Activated CD8-positive, alpha-beta memory T cell treated with anti-CD3 and anti-CD28 coated beads, Interleukin-2, amount 10 ng/mL, durations not matched to agents 7 days and 5 days (primary cell): ENCODE measurements around the gene MALAT1. TPM values are rescaled to one million over a fixed set of nuclear protein-coding genes. Genes with fewer than 3 reads are reported as not detected.

Experiments
- ATAC-seq: fragments of 150-1000 bp; cut with Tn5 transposase; one replicate; pipeline ENCODE4 v1.10.0; 2021; ENCODE audit warnings: moderate library complexity
- CTCF ChIA-PET: fragments of 350-600 bp; sonication (Branson Sonifier 250); formaldehyde crosslinking; loops from one replicate; lab custom pipeline; 2021; ENCODE audit warnings: antibody characterized with exemption; lab: Charles Lee
- DNase-seq: peaks from one replicate; pipeline ENCODE4 v3.0.0-alpha.2; 2020
- H3K27ac Mint-ChIP-seq: one replicate; pipeline ENCODE4 v1.8.0; 2021; ENCODE audit warnings: mild to moderate bottlenecking, mixed read lengths
- H3K27me3 Mint-ChIP-seq: one replicate; pipeline ENCODE4 v1.8.0; 2021; ENCODE audit warnings: mixed read lengths
- H3K36me3 Mint-ChIP-seq: one replicate; pipeline ENCODE4 v1.8.0; 2021; ENCODE audit warnings: mild to moderate bottlenecking, mixed read lengths
- H3K4me1 Mint-ChIP-seq: one replicate; pipeline ENCODE4 v1.8.0; 2021; ENCODE audit warnings: mixed read lengths
- H3K4me3 Mint-ChIP-seq: one replicate; pipeline ENCODE4 v1.8.0; 2021; ENCODE audit warnings: mild to moderate bottlenecking, moderate library complexity, mixed read lengths
- H3K9me3 Mint-ChIP-seq: one replicate; pipeline ENCODE4 v1.8.0; 2022; ENCODE audit warnings: low read depth, mixed read lengths
- total RNA-seq, 2 experiments: library from RNA; stranded (reverse); gene quantifications; one replicate each; pipeline ENCODE4 v1.2.3, GENCODE V29; 2021

Gene MALAT1
- total RNA-seq, 2 experiments from 2014 or later, result 4,026 to 5,234 TPM

DNA sequence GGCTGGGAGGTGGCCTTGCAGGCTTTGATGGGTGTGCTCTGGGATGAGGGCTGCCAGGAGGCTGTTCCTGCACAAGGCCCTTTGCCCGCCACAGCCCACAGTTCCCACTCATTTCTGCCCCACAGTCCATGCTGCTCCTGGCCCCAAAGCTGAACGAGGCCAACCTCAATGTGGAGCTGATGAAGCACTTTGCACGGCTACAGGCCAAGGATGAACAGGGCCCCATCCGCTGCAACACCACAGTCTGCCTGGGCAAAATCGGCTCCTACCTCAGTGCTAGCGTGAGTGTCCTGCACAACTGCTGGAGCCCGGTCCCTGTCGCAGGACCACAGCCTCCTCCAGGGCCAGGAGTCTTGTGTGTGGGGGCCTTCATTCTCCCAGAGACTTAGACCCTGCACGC is 36.3 kb downstream of the MALAT1 start:
- Mint-ChIP-seq H3K36me3 (peaks cover 3% of the 10 kb centered on the region), H3K4me3 (no peak overlapping the region), H3K27me3 (no peaks in the 10 kb centered on the region), H3K4me1 (peaks cover 1% of the 10 kb centered on the region), H3K9me3 (no peaks in the 10 kb centered on the region), H3K27ac (no peak overlapping the region)
- ATAC-seq (no peak), DNase-seq (peak; percentile 41)
- CTCF ChIA-PET, result interaction anchor here (12.7 kb wide), 1 partner anchor 55 kb away, joined by 209 read pairs; the partner anchor contains the start of gene KCNK7

DNA sequence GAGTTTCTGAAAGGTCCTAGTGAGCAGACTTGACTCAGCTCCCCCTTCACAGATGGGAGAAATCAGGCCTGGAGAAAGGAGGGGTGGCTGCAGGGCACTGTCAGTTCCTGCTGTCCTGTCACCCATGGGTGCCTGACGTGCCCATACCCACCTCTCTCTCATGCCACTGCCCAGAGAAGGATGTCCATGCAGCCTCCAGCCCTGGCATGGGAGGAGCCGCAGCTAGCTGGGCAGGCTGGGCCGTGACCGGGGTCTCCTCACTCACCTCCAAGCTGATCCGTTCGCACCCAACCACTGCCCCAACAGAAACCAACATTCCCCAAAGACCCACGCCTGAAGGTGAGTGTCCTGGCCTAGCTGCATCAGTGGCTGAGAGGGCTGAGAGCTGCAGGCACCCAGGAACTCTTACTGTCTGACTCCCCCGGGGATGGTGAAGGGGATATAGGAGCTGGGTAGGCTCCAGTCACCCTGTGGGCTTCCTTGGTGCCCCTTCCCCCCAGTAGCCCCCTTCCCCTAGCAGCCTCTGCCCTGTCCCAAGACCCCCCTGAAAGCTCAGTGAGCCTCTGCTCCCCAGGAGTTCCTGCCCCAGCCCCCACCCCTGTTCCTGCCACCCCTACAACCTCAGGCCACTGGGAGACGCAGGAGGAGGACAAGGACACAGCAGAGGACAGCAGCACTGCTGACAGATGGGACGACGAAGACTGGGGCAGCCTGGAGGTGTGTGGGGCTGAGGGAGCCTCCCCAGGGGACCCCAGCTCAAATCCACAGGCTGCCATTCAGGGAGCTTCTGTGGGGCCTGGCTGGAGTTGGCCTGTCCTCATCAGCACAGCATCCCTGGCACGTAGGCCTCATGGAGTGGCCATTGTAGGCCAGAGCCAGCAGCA is 37.8 kb downstream of the MALAT1 start:
- ATAC-seq (no peak), DNase-seq (no peak)
- H3K4me1 Mint-ChIP-seq, result peaks cover 5% of the 10 kb centered on the region
- H3K9me3 Mint-ChIP-seq, result no peaks in the 10 kb centered on the region
- CTCF ChIA-PET, result interaction anchor here (1.2 to 12.7 kb wide), 4 partner anchors 23 to 54 kb away, joined by 3 to 209 read pairs (median 6); partner anchors contain the start of genes FAM89B, KCNK7 and ZNRD2
- H3K27ac Mint-ChIP-seq, result no peak overlapping the region
- H3K36me3 Mint-ChIP-seq, result peaks cover 3% of the 10 kb centered on the region
- no peak overlapping the region for H3K4me3 Mint-ChIP-seq
- H3K27me3 Mint-ChIP-seq, result no peaks in the 10 kb centered on the region

DNA sequence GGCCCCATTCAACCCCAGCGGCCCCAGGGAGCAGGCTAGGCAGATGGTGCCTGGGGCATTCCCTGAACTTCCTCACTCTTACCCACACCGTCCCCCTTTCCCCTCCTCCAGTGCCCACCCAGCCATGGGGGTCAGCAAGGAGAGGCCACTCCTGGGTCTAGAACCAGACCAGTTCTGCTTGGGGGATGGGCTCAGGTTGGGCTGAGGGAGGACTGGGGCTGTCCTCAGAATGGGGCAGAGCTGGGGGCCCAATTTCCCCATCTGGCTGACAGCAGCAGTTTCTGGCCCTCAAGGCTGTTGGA is 38.4 kb downstream of the MALAT1 start:
- no peak for ATAC-seq

DNA sequence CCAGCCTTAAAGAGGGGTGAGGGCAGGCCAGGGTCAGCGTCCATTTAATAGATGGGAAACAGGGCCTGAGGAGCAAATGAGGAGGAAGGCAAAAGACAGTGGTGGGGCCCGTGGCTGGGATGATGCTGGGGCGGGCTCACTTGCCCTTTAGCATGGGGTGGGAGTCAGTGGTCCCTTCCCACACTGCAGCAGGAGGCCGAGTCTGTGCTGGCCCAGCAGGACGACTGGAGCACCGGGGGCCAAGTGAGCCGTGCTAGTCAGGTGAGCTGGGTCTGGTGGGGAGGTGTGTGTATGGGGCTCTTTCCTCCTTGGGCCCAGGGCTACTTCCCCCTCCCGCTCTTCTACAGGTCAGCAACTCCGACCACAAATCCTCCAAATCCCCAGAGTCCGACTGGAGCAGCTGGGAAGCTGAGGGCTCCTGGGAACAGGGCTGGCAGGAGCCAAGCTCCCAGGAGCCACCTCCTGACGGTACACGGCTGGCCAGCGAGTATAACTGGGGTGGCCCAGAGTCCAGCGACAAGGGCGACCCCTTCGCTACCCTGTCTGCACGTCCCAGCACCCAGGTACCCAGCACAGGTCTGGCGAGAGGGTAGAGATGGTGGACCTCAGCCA is 38.9 kb downstream of the MALAT1 start:
- H3K4me1 Mint-ChIP-seq, result peaks cover 8% of the 10 kb centered on the region
- H3K27me3 Mint-ChIP-seq, result no peaks in the 10 kb centered on the region
- H3K4me3 Mint-ChIP-seq, result no peak overlapping the region
- peaks cover 4% of the 10 kb centered on the region for H3K36me3 Mint-ChIP-seq
- no peaks in the 10 kb centered on the region for H3K9me3 Mint-ChIP-seq
- H3K27ac Mint-ChIP-seq, result no peak overlapping the region
- ATAC-seq, result no peak
- no peak for DNase-seq
- CTCF ChIA-PET, result interaction anchor here (1.6 to 19.4 kb wide), 4 partner anchors 8 to 53 kb away, joined by 3 to 388 read pairs (median 107); partner anchors contain the start of genes FAM89B, KCNK7, LTBP3 and ZNRD2

More for the DNA sequence above, 38.4 kb downstream of the MALAT1 start:
- Mint-ChIP-seq H3K27ac (no peak overlapping the region), H3K27me3 (no peaks in the 10 kb centered on the region), H3K36me3 (peaks cover 3% of the 10 kb centered on the region), H3K9me3 (no peaks in the 10 kb centered on the region), H3K4me3 (no peak overlapping the region), H3K4me1 (peaks cover 8% of the 10 kb centered on the region)
- no peak for DNase-seq
- CTCF ChIA-PET, result interaction anchor here (1.2 to 12.7 kb wide), 4 partner anchors 22 to 53 kb away, joined by 3 to 209 read pairs (median 6); partner anchors contain the start of genes FAM89B, KCNK7 and ZNRD2

DNA sequence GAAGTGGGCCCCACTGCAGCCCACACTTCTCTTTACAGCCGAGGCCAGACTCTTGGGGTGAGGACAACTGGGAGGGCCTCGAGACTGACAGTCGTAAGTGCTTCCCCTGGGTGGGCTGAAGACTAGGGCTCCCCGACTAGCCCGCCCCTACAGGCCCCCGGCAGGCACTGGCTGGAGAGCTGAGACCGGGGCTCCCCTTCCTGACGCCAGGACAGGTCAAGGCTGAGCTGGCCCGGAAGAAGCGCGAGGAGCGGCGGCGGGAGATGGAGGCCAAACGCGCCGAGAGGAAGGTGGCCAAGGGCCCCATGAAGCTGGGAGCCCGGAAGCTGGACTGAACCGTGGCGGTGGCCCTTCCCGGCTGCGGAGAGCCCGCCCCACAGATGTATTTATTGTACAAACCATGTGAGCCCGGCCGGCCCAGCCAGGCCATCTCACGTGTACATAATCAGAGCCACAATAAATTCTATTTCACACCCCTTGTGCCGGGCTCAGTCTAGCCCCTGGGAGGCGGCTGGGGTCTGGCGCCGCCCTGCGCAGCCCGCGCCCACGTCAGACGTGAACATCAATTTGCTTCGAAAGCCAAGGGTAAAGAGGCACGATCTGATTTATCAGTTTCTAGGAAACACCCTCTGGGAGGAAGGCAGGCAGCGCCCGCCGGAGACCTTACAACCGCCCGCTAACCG is 39.5 kb downstream of the MALAT1 start:
- no peak overlapping the region for H3K4me3 Mint-ChIP-seq
- H3K4me1 Mint-ChIP-seq, result peaks cover 8% of the 10 kb centered on the region
- ATAC-seq (no peak), DNase-seq (peak; percentile 40)
- H3K27me3 Mint-ChIP-seq, result no peaks in the 10 kb centered on the region
- no peak overlapping the region for H3K27ac Mint-ChIP-seq
- H3K36me3 Mint-ChIP-seq, result peaks cover 2% of the 10 kb centered on the region
- CTCF ChIA-PET, result interaction anchor here (0.6 to 19.4 kb wide), 4 partner anchors 9 to 85 kb away, joined by 3 to 388 read pairs (median 106); partner anchors contain the start of genes FAM89B, KCNK7, LTBP3 and ZNRD2
- no peaks in the 10 kb centered on the region for H3K9me3 Mint-ChIP-seq

DNA sequence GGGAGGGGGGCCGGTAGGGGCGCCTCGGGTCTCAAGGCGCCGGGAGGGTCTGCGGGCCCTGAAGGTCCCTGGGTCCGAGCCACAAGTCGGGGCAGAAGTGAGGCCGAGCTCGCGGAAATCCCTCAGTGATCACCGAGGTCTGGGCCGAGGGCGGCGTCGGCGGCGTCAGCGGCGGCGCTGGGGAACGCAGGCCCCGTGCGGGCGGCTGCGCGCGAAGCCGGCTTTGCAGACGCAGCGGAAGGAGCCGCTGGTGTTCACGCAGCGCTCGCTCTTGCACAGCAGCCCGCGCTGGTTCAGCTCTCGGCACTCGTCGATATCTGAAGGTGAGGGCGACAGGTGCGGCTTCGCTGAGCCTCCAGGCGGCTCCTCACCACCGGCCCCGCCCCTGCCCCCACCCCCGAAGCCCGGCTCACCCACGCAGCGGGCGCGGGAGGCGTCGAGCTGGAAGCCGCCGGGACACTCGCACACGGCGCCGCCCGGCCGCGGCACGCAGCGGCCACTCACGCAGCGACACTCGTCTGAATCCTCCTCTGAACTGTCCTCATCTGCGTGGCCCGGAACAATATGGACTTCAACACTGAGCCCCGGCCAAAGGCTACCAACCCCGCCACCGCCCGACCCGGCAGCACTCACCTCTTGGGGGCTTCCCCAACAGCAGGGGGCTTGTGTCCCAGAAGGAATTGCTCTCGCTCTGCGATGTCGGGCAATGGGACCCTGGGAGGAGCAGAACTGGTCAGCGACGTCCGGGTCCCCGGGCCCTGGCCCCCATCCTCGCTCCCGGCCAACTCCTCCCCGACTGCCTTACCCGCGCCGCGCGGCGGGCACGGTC is 40.3 kb downstream of the MALAT1 start:
- no peak overlapping the region for H3K4me3 Mint-ChIP-seq
- peaks cover 8% of the 10 kb centered on the region for H3K4me1 Mint-ChIP-seq
- CTCF ChIA-PET, result interaction anchor here (0.6 to 19.4 kb wide), 22 partner anchors 8 to 506 kb away, joined by 3 to 388 read pairs (median 7); partner anchors contain the start of genes EHBP1L1, FAM89B, KCNK7 and LTBP3

DNA sequence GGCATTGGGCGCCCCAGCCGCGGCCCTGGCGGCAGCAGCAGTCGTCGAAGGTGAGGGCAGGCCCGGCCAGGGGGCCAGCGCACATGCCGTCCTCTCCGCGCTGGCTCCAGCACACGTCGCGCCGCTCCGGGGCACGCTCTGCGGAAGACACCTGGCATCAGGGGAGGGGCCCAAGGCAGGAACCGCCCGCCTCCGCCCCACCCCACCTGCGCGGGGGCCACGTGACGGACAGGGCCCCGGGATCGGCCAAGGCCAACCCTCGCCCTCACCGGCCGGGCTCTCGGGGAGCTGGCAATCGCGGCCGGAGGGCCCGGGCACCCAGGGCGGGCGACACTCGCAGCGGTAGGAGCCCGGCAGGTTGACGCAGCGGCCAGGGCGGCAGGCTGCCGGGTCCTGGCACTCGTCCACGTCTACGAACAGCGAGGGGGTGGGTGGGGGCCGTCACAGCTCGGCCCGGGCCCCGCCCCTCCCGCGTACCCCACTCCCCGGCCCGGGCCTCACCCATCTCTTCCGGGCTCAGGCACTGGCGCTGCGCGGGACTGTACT is 41.0 kb downstream of the MALAT1 start:
- H3K9me3 Mint-ChIP-seq, result no peaks in the 10 kb centered on the region
- DNase-seq (peak; percentile 50), ATAC-seq (peak; percentile 77)
- peak overlapping the region; percentile 81 for H3K4me3 Mint-ChIP-seq
- no peak overlapping the region for H3K27ac Mint-ChIP-seq
- CTCF ChIA-PET, result interaction anchor here (0.6 to 19.4 kb wide), 33 partner anchors 9 to 761 kb away, joined by 3 to 388 read pairs (median 6); partner anchors contain the start of genes EHBP1L1, FAM89B, KCNK7 and LTBP3
- peaks cover 1% of the 10 kb centered on the region for H3K36me3 Mint-ChIP-seq
- no peaks in the 10 kb centered on the region for H3K27me3 Mint-ChIP-seq
- H3K4me1 Mint-ChIP-seq, result peaks cover 8% of the 10 kb centered on the region

More for the DNA sequence above, 40.3 kb downstream of the MALAT1 start:
- no peaks in the 10 kb centered on the region for H3K27me3 Mint-ChIP-seq
- peaks cover 1% of the 10 kb centered on the region for H3K36me3 Mint-ChIP-seq
- H3K9me3 Mint-ChIP-seq, result no peaks in the 10 kb centered on the region
- no peak overlapping the region for H3K27ac Mint-ChIP-seq
- ATAC-seq (no peak), DNase-seq (no peak)

DNA sequence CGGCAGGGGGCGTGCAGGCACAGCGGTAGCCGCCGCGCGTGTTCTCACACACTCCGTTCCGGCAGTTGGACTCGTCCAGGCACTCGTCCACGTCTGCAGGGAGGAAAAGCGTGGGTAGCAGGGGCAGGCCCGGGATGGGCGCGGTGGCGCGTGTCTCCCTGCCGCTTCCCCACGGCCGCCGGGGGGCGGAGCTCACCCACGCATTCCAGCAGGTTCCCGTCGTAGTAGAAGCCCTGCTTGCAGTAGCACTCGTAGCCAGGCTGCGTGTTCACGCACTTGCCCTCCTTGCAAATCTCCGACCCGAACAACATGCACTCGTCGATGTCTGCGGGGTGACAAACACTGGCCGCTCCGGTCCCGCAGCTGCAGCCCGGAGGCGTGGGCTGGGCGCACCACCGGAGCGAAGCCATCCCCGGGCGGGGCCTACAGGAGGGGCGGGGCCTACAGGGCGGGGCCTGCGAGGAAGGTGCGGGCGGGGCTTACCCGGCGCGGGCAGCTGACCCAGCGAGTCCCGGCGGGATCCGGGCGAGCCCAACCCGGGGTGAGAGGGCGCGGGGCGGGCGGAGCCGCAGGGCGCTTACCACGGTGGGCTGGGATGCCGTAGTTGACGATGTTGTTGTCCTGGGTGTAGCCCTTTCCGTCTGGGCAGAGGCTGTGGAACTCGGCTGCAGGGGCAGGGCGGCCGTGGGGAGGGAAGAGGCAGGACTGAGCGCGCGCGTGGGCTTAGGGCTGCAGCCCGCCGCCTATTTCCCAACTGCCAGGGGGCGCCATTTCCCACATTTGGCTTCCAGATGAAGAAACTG is 41.6 kb downstream of the MALAT1 start:
- DNase-seq (peak; percentile 96), ATAC-seq (peak; percentile 94)
- CTCF ChIA-PET, result interaction anchor here (0.6 to 19.4 kb wide), 36 partner anchors 8 to 761 kb away, joined by 3 to 388 read pairs (median 5); partner anchors contain the start of genes EHBP1L1, FAM89B, KCNK7 and LTBP3
- Mint-ChIP-seq H3K27me3 (no peaks in the 10 kb centered on the region), H3K27ac (peak overlapping the region; percentile 82), H3K4me1 (peaks cover 9% of the 10 kb centered on the region), H3K9me3 (no peaks in the 10 kb centered on the region), H3K36me3 (peaks cover 1% of the 10 kb centered on the region), H3K4me3 (peak overlapping the region; percentile 81)

DNA sequence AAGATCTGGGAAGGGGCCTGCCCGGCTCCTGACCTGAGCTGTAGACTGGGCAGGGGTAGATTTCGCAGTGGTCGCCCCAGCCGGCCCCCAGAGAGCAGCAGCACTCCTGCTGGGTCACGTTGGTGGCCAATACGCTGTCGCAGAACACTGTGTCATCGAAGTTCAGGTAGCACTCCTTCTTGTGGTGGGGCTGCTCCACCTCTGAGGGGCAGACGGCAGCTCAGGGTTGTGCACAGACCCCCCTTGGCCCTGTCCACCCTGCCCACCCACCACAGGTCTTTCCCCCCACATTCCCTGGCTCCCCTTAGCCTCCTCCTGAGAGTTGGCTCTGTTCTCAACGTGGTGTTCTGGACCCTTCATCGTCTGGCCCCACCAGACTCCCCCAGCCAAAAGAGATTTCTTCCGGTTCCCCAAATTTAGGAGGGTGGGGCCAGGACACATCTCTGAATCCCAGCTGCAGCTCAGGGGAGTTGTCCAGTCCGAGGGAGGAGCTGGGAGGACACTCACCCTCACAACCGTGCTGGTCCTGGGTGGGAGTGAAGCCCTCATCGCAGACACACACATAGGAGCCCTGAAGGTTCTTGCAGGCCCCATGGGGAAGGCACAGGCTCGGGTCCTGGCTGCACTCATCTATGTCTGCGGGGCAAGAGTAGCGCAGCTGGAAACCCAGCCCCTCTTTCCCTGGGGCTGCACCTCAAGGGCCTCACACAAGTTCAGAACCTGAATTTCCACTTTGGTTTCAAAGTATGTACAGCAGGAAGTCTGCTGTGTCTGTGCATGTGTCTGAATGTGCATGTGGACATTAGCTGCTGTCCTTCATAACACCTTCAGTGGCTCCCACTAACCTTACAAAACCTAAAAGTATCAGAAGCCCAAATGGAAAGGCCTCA is 42.5 kb downstream of the MALAT1 start:
- Mint-ChIP-seq H3K4me3 (peak overlapping the region; percentile 81), H3K27me3 (no peaks in the 10 kb centered on the region), H3K9me3 (no peaks in the 10 kb centered on the region), H3K4me1 (peaks cover 15% of the 10 kb centered on the region), H3K36me3 (peaks cover 1% of the 10 kb centered on the region), H3K27ac (peak overlapping the region; percentile 82)
- DNase-seq (no peak), ATAC-seq (no peak)
- CTCF ChIA-PET, result interaction anchor here (0.6 to 19.4 kb wide), 29 partner anchors 7 to 762 kb away, joined by 3 to 388 read pairs (median 6); partner anchors contain the start of genes EHBP1L1, FAM89B, KCNK7 and LTBP3

DNA sequence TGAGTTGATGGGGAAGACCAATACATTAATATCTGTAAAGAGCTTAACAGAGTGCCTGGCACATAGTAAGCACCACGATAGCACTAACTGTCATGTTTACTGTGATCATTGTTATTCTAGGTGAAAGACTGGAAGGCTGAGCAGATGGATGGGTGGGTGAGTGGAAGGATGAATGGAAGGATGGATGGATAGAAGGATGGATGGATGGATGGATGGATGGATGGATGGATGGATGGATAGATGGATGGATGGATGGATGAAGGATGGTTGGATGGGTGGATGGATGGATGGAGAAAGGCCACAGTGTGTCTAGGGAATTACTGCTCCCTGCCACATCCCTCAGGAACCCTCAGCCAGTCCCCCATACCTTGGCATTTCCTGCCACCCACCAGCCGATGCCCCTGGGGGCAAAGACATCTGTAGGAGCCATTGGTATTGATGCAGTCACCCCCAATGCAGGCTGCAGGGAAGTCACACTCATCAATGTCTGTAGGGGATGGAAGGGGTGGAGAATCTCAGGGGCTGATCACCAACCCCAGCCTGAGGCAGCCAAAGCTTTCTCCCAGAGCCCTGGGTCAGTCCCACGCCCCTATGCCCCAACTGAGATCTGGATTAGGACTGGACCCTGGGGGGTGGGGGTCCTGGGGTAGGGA is 44.0 kb downstream of the MALAT1 start:
- Mint-ChIP-seq H3K4me3 (no peak overlapping the region), H3K27ac (no peak overlapping the region), H3K4me1 (peaks cover 24% of the 10 kb centered on the region), H3K36me3 (peaks cover 1% of the 10 kb centered on the region), H3K9me3 (no peaks in the 10 kb centered on the region), H3K27me3 (no peaks in the 10 kb centered on the region)
- CTCF ChIA-PET, result interaction anchor here (0.6 to 19.4 kb wide), 4 partner anchors 9 to 63 kb away, joined by 3 to 388 read pairs (median 126); partner anchors contain the start of genes FAM89B, KCNK7, LTBP3 and ZNRD2
- ATAC-seq, result no peak
- no peak for DNase-seq
